BJ (cell line): Measurements from ENCODE around the gene LRFN5. TPM values are rescaled to one million over a fixed set of nuclear protein-coding genes. Genes with fewer than 3 reads are reported as not detected.
"Not testable (repeated sequence)": the region's sequence is repeated elsewhere in the genome, so short reads cannot be mapped to it uniquely, and the experiment has no call there.

ENCODE experiments used
- CTCF ChIA-PET: fragments of 350-600 bp; formaldehyde crosslinking; extraction: SDS; loops from one replicate; lab custom pipeline; 2021; ENCODE audit warnings: antibody characterized with exemption, inconsistent platforms; lab: Yijun Ruan, JAX
- POLR2A ChIA-PET: fragments of 300-600 bp; sonication (Branson Sonifier 250); formaldehyde crosslinking; extraction: SDS; loops from one replicate; lab custom pipeline; 2021; ENCODE audit warnings: antibody characterized with exemption; lab: Charles Lee
- DNase-seq: peaks from one replicate; pipeline ENCODE4 v3.0.0-alpha.2; 2011; ENCODE audit warnings: low read depth
- H3K27me3 ChIP-seq: 2 replicates; pipeline ENCODE4 v1.6.0; 2011; ENCODE audit warnings: low read length; ENCODE audit not compliant: control insufficient read depth, insufficient read depth
- H3K36me3 ChIP-seq: 2 replicates; pipeline ENCODE4 v1.5.1; 2011; ENCODE audit warnings: low read length; ENCODE audit not compliant: control insufficient read depth, insufficient read depth
- H3K4me3 ChIP-seq: 2 replicates; pipeline ENCODE4 v1.5.1; 2011; ENCODE audit warnings: low read depth, mild to moderate bottlenecking, control low read depth, low read length
- CTCF ChIP-seq: IDR thresholded peaks from 2 replicates; pipeline ENCODE4 v1.5.1; 2011; ENCODE audit warnings: low read depth, mild to moderate bottlenecking, control low read depth, inconsistent platforms, low read length, moderate library complexity; ENCODE audit not compliant: insufficient read depth
- polyA plus RNA-seq: library from polyadenylated mRNA; depleted of rRNA; stranded (reverse); fragments of >200 nt; gene quantifications from 2 replicates; pipeline ENCODE4 v1.2.3, GENCODE V29; 2011

The LRFN5 gene
- polyA plus RNA-seq, 1 experiment, result 0.05 TPM

- CTCF ChIA-PET, result no interaction called here
- no peak for DNase-seq
- H3K27me3 ChIP-seq, result no peaks in the 10 kb centered on the region
- no peaks in the 10 kb centered on the region for H3K36me3 ChIP-seq
- H3K4me3 ChIP-seq, result no peak overlapping the region
- POLR2A ChIA-PET, result no interaction called here
- no peak for TF ChIP-seq CTCF
Observed at GRCh38 chr14:41654196-41654595, 47.5 kb downstream of the LRFN5 start.

DNA sequence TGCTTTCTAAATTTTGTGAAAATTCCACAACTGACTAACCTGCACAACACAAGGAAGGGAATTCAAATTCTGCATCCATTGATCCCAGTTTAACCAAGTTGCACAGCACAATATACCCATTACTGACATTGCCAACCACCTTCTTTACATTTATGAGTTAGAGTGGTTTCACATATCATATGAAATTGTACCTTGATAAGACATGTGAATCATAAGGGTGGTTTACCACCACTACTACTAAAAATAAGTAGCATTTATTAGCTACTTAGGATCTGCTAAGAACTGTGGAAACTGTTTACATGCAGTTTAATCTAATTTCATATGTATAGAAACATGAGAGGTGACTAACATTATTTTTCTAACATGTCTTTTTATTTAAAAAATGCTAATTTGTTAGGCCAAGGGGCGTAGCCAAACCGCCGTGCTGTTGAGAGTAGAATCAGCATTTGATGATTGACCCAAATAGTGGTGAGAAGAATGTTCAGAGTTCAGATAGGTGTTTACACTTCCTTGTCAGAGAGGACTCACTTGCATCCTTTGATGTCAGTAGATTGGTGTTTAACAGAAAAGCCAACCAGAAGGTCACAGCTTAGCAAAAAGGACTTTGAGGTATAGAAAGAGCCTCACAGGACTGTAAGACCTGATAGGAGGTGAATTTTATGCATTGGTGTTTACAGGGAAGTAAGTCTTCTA lies 56.2 kb downstream of the LRFN5 start:
- Histone ChIP-seq H3K27me3 (no peaks in the 10 kb centered on the region), H3K4me3 (no peak overlapping the region), H3K36me3 (no peaks in the 10 kb centered on the region)
- no peak for DNase-seq
- TF ChIP-seq CTCF, result no peak
- POLR2A ChIA-PET, result no interaction called here
- CTCF ChIA-PET, result no interaction called here

DNA sequence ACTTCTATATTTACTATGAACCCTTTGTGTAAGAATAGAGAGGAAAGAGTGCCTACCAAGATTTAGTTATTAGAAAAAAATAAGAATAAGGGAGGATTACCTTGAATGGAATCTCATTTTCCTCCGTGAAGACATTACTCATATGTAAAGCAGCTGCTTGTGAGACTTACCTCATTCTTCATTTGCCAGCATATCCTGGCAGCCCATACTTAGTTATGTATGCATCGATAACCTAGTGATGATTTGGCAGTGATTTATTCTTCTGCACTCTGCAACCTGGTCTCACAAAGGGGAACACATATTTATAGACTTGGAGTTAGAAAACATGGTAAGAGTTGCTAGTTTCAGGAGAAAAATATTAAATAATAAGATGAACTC lies 56.8 kb downstream of the LRFN5 start:
- ChIA-PET CTCF (no interaction called here), POLR2A (no interaction called here)
- no peak for DNase-seq
- Histone ChIP-seq H3K27me3 (no peaks in the 10 kb centered on the region), H3K36me3 (no peaks in the 10 kb centered on the region), H3K4me3 (no peak overlapping the region)
- no peak for TF ChIP-seq CTCF

DNA sequence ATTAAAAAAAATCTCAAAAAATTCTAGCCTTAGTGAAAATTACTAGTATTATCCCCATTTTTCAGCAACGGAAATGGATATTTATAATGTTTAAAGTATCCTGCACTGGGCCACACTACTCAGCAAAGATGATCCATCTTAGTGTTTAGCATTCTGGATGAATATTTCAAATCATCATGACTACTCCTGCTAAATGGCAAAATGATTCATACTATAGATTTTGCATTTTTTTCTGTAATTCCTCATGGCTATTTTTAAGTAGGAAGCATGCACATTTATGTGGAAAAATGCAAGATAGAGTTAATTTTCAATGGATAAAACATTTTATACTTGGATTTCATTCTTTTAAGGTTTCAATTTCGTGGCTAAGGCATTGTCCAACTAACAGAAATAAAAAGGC lies 59.6 kb downstream of the LRFN5 start:
- no peak for TF ChIP-seq CTCF
- DNase-seq, result no peak
- Histone ChIP-seq H3K27me3 (no peaks in the 10 kb centered on the region), H3K4me3 (no peak overlapping the region), H3K36me3 (no peaks in the 10 kb centered on the region)
- ChIA-PET POLR2A (no interaction called here), CTCF (no interaction called here)

GRCh38 chr14:41668356-41668755 lies 61.7 kb downstream of the LRFN5 start:
- Histone ChIP-seq H3K36me3 (no peaks in the 10 kb centered on the region), H3K27me3 (no peaks in the 10 kb centered on the region), H3K4me3 (no peak overlapping the region)
- no peak for DNase-seq
- POLR2A ChIA-PET, result no interaction called here
- no peak for TF ChIP-seq CTCF
- CTCF ChIA-PET, result no interaction called here

DNA sequence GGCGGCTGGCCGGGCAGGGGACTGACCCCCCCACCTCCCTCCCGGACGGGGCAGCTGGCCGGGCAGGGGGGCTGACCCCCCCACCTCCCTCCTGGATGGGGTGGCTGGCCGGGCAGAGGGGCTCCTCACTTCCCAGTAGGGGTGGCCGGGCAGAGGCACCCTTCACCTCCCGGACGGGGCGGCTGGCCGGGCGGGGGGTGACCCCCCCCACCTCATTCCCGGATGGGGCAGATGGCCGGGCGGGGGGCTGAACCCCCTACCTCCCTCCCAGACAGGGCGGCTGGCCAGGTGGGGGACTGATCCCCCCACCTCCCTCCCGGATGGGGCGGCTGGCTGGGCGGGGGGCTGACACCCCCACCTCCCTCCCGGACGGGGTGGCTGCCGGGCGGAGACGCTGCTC lies 66.9 kb downstream of the LRFN5 start:
- POLR2A ChIA-PET, CTCF ChIA-PET, H3K27me3 ChIP-seq, H3K36me3 ChIP-seq, H3K4me3 ChIP-seq, DNase-seq: not testable (repeated sequence)

DNA sequence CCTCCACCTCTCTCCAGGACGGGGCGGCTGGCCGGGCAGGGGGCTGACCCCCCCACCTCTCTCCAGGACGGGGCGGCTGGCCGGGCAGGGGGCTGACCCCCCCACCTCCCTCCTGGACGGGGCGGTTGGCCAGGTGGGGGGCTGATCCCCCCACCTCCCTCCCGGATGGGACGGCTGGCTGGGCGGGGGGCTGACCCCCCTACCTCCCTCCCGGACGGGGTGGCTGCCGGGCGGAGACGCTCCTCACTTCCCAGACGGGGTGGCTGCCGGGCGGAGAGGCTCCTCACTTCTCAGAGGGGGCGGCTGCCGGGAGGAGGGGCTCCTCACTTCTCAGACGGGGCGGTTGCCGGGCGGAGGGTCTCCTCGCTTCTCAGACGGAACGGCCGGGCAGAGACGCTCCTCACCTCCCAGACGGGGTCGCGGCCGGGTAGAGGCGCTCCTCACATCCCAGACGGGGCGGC lies 67.9 kb downstream of the LRFN5 start:
- H3K27me3 ChIP-seq, DNase-seq, CTCF ChIA-PET, H3K36me3 ChIP-seq, POLR2A ChIA-PET, H3K4me3 ChIP-seq: not testable (repeated sequence)
